ENCODE data around the gene B3GALT5.

The B3GALT5 gene

GRCh38 chr21:39648879-39649278 is 36.1 kb downstream of the B3GALT5 start:
- FAIRE-seq = no peak

- FAIRE-seq = no peak
These were observed 36.8 kb downstream of the B3GALT5 start for GRCh38 chr21:39649526-39649925.

- no peak for FAIRE-seq
These were observed 37.6 kb downstream of the B3GALT5 start for GRCh38 chr21:39650306-39650705.

- FAIRE-seq = no peak
These were observed 38.1 kb downstream of the B3GALT5 start for GRCh38 chr21:39650801-39651200.

GRCh38 chr21:39651206-39651605 is 38.5 kb downstream of the B3GALT5 start:
- FAIRE-seq = no peak

GRCh38 chr21:39654951-39655350 is 42.2 kb downstream of the B3GALT5 start:
- no peak for FAIRE-seq

GRCh38 chr21:39655589-39655988 is 42.8 kb downstream of the B3GALT5 start:
- FAIRE-seq = no peak

GRCh38 chr21:39656209-39656608 is 43.5 kb downstream of the B3GALT5 start:
- FAIRE-seq = no peak

GRCh38 chr21:39657091-39657689 is 44.5 kb downstream of the B3GALT5 start:
- FAIRE-seq = no peak

GRCh38 chr21:39658066-39658465 is 45.3 kb downstream of the B3GALT5 start:
- no peak for FAIRE-seq

GRCh38 chr21:39659070-39659815 is 46.5 kb downstream of the B3GALT5 start:
- no peak for FAIRE-seq

- peak; percentile 77 for FAIRE-seq
These were observed 47.6 kb downstream of the B3GALT5 start for GRCh38 chr21:39660191-39660980.

GRCh38 chr21:39661121-39661520 is 48.4 kb downstream of the B3GALT5 start:
- FAIRE-seq = no peak

- FAIRE-seq = no peak
These were observed 49.0 kb downstream of the B3GALT5 start for GRCh38 chr21:39661740-39662139.

- no peak for FAIRE-seq
These were observed 49.7 kb downstream of the B3GALT5 start for GRCh38 chr21:39662411-39662953.

GRCh38 chr21:39663066-39663465 is 50.3 kb downstream of the B3GALT5 start:
- no peak for FAIRE-seq

GRCh38 chr21:39663742-39664492 is 51.2 kb downstream of the B3GALT5 start:
- FAIRE-seq = no peak

- FAIRE-seq = no peak
These were observed 51.8 kb downstream of the B3GALT5 start for GRCh38 chr21:39664586-39664985.

GRCh38 chr21:39666026-39666425 is 53.3 kb downstream of the B3GALT5 start:
- FAIRE-seq = no peak

- no peak for FAIRE-seq
These were observed 54.1 kb downstream of the B3GALT5 start for GRCh38 chr21:39666681-39667315.

GRCh38 chr21:39667353-39667891 is 54.7 kb downstream of the B3GALT5 start:
- FAIRE-seq = no peak

- FAIRE-seq = no peak
These were observed 55.6 kb downstream of the B3GALT5 start for GRCh38 chr21:39668369-39668768.
